NCI-H2081 treated with DMSO at 0.1 percent for 48 hours (cell line): ENCODE results near the gene TNNT2.

ENCODE experiments used
- DNase-seq: peaks from one replicate; lab custom pipeline; 2025; lab: John Stamatoyannopoulos, UW

The TNNT2 gene

DNA sequence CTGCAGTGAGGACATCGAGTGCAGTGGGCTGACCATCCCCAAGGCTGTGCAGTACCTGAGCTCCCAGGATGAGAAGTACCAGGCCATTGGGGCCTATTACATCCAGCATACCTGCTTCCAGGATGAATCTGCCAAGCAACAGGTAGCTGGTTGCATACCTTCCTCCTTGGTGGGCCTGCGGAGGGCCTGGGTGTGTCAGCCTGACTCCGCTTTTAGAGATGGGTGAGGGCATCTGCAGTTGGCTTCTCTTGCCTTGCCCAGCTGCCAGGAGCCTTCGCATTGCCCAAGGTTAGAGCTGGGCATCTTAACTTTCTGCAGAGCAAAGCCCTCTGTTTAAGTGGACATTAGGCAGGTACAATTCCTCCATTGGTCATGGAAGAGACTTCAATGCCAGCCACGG is 60.9 kb downstream of the TNNT2 start:
- DNase-seq = no peak

DNA sequence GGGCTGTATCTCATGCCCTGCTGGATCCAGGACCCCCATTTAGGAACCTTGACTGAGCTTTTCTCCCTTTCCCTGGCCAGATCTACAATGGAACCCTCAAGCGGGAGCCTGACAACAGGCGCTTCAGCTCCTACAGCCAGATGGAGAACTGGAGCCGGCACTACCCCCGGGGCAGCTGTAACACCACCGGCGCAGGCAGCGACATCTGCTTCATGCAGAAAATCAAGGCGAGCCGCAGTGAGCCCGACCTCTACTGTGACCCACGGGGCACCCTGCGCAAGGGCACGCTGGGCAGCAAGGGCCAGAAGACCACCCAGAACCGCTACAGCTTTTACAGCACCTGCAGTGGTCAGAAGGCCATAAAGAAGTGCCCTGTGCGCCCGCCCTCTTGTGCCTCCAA is 64.4 kb downstream of the TNNT2 start:
- DNase-seq = no peak

DNA sequence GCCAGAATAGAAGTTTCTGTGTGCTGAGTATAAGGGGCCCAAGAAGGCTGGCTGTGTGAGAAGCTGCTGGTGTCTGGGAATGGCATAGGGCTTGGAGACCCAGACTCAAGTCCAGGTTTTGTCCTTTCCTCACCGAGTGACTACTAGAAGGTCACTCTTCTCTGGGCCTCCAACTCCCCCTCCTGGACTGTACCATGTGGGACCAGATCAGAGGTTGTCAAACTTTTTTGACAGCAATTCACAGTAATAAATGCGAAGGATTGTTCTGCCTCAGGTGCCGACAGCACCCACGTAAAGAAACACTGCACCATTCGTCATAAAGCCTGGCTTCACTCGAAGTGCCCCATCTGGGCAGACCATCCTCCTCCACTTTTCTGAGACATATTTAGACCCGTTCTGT is 65.2 kb downstream of the TNNT2 start:
- no peak for DNase-seq

DNA sequence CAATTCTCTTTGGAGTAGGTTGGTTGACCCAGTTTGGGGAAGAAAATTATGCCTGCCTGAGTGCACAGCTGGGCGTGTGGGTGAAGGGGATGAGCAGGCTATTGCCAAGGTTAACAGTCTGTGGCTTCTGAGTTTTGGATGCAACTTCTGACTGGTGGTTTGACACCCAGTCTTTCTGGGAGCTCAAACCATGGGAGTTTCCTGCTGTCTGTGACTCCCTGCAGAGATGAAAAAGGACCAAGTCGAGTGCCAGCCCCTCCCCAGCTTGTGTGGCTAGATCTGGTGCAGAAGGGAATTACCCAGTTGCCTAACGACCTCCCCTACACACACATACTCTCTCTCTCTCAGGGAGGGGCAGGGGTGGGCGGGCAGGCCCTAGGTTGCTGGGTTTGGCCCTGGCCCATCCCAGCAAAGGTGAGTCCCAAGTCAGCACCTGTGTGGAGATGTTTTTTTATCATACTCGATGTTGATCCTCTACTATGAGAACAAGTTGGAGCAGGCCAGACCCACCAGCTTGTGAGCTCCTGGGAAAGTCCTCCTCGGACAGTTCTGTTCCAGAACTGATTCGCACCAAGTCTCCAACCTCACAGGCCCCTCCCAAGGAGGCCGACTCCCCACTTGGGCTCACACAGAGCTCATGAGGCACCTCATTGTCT is 66.0 kb downstream of the TNNT2 start:
- no peak for DNase-seq

DNA sequence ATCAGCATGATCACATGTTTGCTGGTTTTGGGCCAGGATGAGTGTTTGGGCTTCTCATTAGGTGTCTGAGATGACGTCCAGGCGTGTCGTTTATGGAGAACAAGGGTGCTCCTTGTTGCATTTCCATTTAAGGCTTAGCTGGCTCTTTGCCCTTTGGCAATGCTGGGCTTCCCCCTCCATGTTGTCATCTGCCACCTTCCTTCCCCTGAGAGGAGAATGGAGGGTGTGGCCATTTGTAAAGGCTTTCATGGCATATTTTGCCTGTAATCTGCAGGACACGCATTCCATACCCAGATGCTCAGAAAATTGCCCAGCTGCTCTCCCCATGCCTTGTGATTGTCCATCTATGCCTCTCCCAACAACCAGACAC is 66.5 kb downstream of the TNNT2 start:
- DNase-seq = peak; percentile 62

DNA sequence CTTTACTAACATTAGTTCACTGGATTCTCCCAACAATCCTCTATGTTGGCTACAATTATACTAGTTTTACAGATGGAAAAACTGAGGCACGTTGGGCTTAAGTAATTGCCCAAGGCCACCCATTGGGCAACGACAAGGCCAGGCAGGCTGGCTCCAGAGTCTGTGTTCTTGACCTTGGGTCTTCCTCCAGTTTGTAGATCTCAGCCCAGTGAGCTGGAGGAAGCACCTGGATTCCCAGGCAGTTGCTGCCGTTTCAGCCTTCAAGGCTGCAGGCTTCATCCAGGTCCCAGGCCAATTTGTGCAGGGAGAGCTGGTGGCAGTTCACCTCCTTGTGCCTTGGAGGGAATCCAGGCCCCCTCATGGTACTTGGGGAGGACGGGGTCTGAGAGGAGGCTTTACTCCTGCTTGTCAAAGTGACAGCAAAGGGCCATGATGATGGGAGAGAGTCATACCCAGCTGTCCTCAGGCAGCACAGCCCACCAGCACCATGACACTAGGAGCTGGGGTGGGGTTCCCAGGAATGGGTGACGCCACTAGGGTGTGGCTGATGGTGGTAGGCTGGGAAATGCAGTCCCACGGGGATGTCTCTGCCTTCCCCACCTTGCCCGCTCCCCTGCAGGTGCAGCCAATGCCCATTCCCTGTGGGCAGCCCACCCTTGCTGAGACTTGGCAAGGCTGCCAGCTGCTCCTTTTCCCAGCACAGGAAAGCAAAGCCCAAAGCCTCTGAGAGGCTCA is 67.1 kb downstream of the TNNT2 start:
- DNase-seq = no peak

DNA sequence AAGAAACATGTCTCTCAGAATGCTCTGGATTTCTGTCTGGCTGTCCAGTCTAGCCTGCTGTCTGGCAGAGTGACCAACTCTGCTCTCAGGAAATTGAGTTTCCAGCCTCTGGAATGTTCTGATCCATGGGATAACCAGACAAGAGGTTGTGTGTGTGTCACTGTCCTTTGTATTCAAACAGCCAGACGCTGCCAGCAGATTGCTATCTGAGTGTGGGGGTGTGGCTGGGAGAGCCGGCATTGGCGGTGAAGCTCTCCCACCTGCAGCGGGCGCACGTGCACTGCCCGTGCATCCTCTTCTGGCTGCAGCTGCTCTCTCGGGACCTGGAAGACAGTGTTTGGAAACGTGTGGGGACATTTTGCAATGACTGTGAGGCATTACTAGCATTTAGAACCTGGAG is 68.1 kb downstream of the TNNT2 start:
- peak; percentile 41 for DNase-seq
